Esophagus muscularis mucosa (tissue), 4 donors: ENCODE measurements around the gene CAPN8. TPM values are rescaled to one million over a fixed set of nuclear protein-coding genes. Genes with fewer than 3 reads are reported as not detected.

Source experiments
- DNase-seq: peaks from one replicate; pipeline ENCODE4 v3.0.0-alpha.2; 2017; ENCODE audit errors: extremely low spot score
- H3K27ac ChIP-seq, 4 donors: fragments of 200-600 bp; sonication (generic); replicated peaks in 1 of 4; 1 replicate in 3 of 4; 2 replicates in 1 of 4; pipeline ENCODE4 v1.5.1; 2016 to 2019; ENCODE audit warnings: mild to moderate bottlenecking in 1 of 4
- H3K27me3 ChIP-seq, 4 donors: fragments of 200-600 bp; sonication (generic); one replicate each; pipeline versions ENCODE4 v1.5.1 to v1.6.0; 2016 to 2019
- H3K36me3 ChIP-seq, 4 donors: fragments of 200-600 bp; sonication (generic); one replicate each; pipeline ENCODE4 v1.5.1; 2016 to 2019
- H3K4me1 ChIP-seq, 4 donors: fragments of 200-600 bp; sonication (generic); one replicate each; pipeline ENCODE4 v1.5.1; 2016 to 2019
- H3K4me3 ChIP-seq, 4 donors: fragments of 200-600 bp; sonication (generic); 1 replicate in 2 of 4; 2 replicates in 2 of 4; pipeline ENCODE4 v1.5.1; 2016 to 2019; ENCODE audit warnings: mild to moderate bottlenecking in 4 of 4, moderate library complexity in 1 of 4
- H3K9me3 ChIP-seq, 4 donors: fragments of 200-600 bp; sonication (generic); 1 replicate in 3 of 4; 2 replicates in 1 of 4; pipeline ENCODE4 v1.5.1; 2016 to 2019
- CTCF ChIP-seq, 3 experiments: fragments of 200-600 bp in 2 of 3; fragments of 450-650 bp in 1 of 3; sonication (generic) in 2 of 3; IDR thresholded peaks; one replicate each; pipeline ENCODE4 v1.5.1; 2017 to 2019; ENCODE audit warnings: antibody characterized with exemption in 3 of 3, mild to moderate bottlenecking in 2 of 3, moderate library complexity in 1 of 3
- EP300 ChIP-seq: sonication (generic); formaldehyde crosslinking; IDR thresholded peaks from one replicate; pipeline ENCODE4 v1.6.1; 2017; ENCODE audit warnings: antibody characterized with exemption
- POLR2A ChIP-seq: fragments of 450-650 bp; IDR thresholded peaks from one replicate; pipeline ENCODE4 v1.6.1; 2017; ENCODE audit warnings: antibody characterized with exemption, moderate library complexity, mild to moderate bottlenecking, low read depth
- POLR2AphosphoS5 ChIP-seq, 2 donors: sonication (generic); formaldehyde crosslinking; IDR thresholded peaks; one replicate each; pipeline ENCODE4 v1.6.1; 2017; ENCODE audit warnings: antibody characterized with exemption in 2 of 2
- WGBS: methylation state at CpG from one replicate; pipeline ENCODE4 v1.1.5; 2018; 5-methylcytosine and 5-hydroxymethylcytosine counted together
- intact Hi-C: fragments of 100-400 bp; cut with DNase I; formaldehyde crosslinking; loops from one replicate; pipeline ENCODE4 v1.15.1; 2023
- total RNA-seq, 4 donors: library from RNA; depleted of rRNA; stranded (reverse); fragments of >200 nt; gene quantifications; one replicate each; pipeline versions ENCODE4 v1.1.0 to v1.2.1, GENCODE V29; 2016

Gene CAPN8
- total RNA-seq, 4 donors from 2014 or later = 1.0 TPM; not detected in 3

DNA sequence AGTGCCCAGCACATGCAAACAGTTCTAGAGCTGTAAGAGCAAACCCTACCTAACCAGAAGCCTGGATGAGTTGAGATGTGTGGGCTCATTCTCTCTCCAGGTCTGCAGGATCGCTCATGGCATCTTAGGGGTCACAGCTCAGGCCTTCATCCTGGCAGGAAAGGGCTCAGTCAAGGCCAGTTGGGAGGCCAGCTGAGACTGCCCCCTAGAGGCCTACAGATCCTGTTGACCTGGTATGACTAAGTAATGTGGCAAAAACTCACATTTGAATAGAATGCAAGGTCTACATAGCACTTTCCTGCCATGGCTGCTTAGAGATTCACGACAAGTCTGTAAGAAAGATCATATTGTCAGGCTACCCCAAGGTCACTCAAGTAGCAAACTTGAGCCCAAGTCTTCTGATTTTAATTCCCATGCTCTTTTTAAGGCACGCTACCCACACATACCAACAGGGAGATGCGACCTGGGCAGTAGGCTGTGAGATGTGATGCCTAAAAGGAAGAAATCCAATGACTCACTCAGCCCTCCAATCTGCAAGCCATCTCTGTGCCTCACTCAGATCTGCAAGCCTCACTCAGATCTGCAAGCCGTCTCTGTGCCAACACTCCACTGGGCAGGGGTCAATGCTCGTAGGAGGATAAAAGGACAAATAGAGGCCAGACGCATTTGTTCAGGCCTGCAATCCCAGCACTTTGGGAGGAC lies 5.1 kb upstream of the CAPN8 start:
- intact Hi-C loops = no loop called here
- WGBS = 69% methylated on average over 7 of the region's 7 CpGs
- Histone ChIP-seq H3K27me3 (no peaks in the 10 kb centered on the region), H3K36me3 (no peaks in the 10 kb centered on the region), H3K27ac (no peak overlapping the region), H3K4me1 (no peaks in the 10 kb centered on the region), H3K9me3 (peaks cover 0 to 9% (median 4%) of the 10 kb centered on the region in 4 donors), H3K4me3 (no peak overlapping the region)
- no peak for DNase-seq
- peak in 1 of 3 experiments; percentile 25 for TF ChIP-seq CTCF (IDR thresholded peaks at IDR 0.05)
- no peak for TF ChIP-seq POLR2A

DNA sequence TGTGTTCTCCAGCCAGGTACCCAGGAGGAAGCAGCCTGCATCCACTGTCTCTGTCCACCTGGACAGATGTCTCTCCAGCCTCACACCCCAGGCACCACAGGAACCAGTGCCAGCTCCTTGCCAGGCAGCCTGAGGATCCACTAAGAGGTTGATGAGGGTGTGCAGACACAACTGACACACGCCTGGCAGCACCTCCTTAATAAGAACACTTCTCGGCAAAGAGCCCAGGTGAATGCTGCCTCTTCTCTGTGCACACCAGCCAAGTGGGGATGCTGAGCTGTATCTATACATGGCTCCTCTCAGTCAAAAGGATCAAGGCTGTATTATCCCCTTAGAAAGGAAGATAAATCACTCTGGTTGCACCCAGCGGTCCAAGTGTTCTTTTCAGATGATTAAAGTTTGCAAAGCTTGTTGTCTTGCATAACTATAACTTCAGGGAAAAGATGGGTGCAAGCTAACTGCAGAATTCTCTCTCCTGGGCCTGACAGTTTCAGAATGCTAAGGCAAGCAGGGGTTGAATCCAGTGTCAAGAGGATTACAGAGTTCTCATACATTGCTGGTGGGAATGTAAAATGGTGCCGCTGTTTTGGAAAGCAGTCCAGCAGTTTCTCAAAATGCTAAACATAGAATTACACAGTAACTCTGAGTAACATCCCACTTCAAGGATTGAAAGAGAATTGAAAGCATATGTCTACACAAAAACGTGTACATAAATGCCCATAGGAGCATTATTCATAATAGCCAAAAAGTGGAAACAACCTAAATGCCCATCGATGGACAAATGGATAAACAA lies 3.7 kb upstream of the CAPN8 start:
- no peak overlapping the region for H3K27ac ChIP-seq
- H3K4me3 ChIP-seq = no peak overlapping the region
- WGBS = 65% methylated on average over 4 of the region's 6 CpGs
- H3K9me3 ChIP-seq = peaks cover 0 to 4% (median 0%) of the 10 kb centered on the region in 4 donors
- H3K27me3 ChIP-seq = no peaks in the 10 kb centered on the region
- intact Hi-C loops = no loop called here
- H3K4me1 ChIP-seq = no peaks in the 10 kb centered on the region
- no peak for TF ChIP-seq EP300
- no peak for TF ChIP-seq POLR2A
- TF ChIP-seq CTCF (IDR thresholded peaks at IDR 0.05) = no peak
- no peak for TF ChIP-seq POLR2AphosphoS5 (IDR thresholded peaks at IDR 0.05)
- H3K36me3 ChIP-seq = no peaks in the 10 kb centered on the region
- DNase-seq = no peak

GRCh38 chr1:223667484-223668182 lies 2.1 kb upstream of the CAPN8 start:
- H3K4me1 ChIP-seq = no peaks in the 10 kb centered on the region
- DNase-seq = no peak
- intact Hi-C loops = no loop called here

DNA sequence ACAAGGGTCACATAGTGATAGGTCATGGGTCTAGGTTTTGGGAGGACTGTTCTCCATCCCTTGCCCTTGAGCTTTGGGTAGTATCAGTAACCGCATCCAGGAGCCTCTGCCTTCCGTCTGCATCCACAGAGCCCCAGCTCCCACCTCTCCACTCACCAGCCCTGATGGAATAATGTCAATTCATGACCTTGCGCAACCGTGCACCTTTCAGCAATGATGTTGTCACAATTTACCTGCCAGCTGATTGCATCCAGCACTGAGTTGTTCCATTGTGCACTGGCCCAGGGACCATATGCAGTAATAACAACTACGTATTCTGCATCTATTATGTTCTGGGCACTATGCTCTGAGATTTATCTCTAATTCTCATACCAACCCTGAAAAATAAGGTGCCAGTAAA lies 1.4 kb downstream of the CAPN8 start:
- H3K36me3 ChIP-seq = no peaks in the 10 kb centered on the region
- H3K9me3 ChIP-seq = no peaks in the 10 kb centered on the region
- TF ChIP-seq POLR2A (no peak), POLR2AphosphoS5 (IDR thresholded peaks at IDR 0.05) (no peak), CTCF (IDR thresholded peaks at IDR 0.05) (no peak), EP300 (no peak)
- WGBS = 74% methylated on average over 5 of the region's 5 CpGs
- H3K27ac ChIP-seq = no peak overlapping the region
- no peak overlapping the region for H3K4me3 ChIP-seq
- DNase-seq = no peak
- intact Hi-C loops = no loop called here
- H3K4me1 ChIP-seq = no peaks in the 10 kb centered on the region
- no peaks in the 10 kb centered on the region for H3K27me3 ChIP-seq

More at GRCh38 chr1:223667484-223668182, 2.1 kb upstream of the CAPN8 start:
- Histone ChIP-seq H3K36me3 (no peaks in the 10 kb centered on the region), H3K27ac (no peak overlapping the region), H3K27me3 (no peaks in the 10 kb centered on the region), H3K4me3 (no peak overlapping the region), H3K9me3 (no peaks in the 10 kb centered on the region)
- 93% methylated on average over 3 of the region's 3 CpGs for WGBS
- TF ChIP-seq CTCF (IDR thresholded peaks at IDR 0.05) (no peak), POLR2AphosphoS5 (IDR thresholded peaks at IDR 0.05) (no peak), EP300 (no peak), POLR2A (no peak)
